GM21737 (cell line): ENCODE data around the gene DNAAF5.

Experiments
- ATAC-seq: cut with Tn5 transposase; IDR thresholded peaks from one replicate; pipeline ENCODE4 v1.9.1; 2021; ENCODE audit warnings: mild to moderate bottlenecking, moderate library complexity; ENCODE audit not compliant: unreplicated experiment

The DNAAF5 gene

GRCh38 chr7:726084-726853 is at the start of gene DNAAF5:
DNAAF5 (plus strand) TSS chr7:726699; CDS start chr7:726721, 22 bp downstream.
- peak; percentile 78 for ATAC-seq

- no peak for ATAC-seq
Measured at GRCh38 chr7:676972-677385, 49.5 kb upstream of the DNAAF5 start.

GRCh38 chr7:680411-681127 is 45.9 kb upstream of the DNAAF5 start:
- no peak for ATAC-seq

GRCh38 chr7:681551-682307 is 44.8 kb upstream of the DNAAF5 start:
- ATAC-seq, result no peak

GRCh38 chr7:682810-683209 is 43.7 kb upstream of the DNAAF5 start:
- ATAC-seq, result no peak

GRCh38 chr7:683526-684205 is 42.8 kb upstream of the DNAAF5 start:
- ATAC-seq, result no peak

- no peak for ATAC-seq
Measured at GRCh38 chr7:684416-684815, 42.1 kb upstream of the DNAAF5 start.

GRCh38 chr7:685540-685939 is 41.0 kb upstream of the DNAAF5 start:
- no peak for ATAC-seq

- no peak for ATAC-seq
Measured at GRCh38 chr7:690478-691360, 35.8 kb upstream of the DNAAF5 start.

- no peak for ATAC-seq
Measured at GRCh38 chr7:691361-692045, 35.0 kb upstream of the DNAAF5 start.

GRCh38 chr7:693280-693679 is 33.2 kb upstream of the DNAAF5 start:
- no peak for ATAC-seq

- no peak for ATAC-seq
Measured at GRCh38 chr7:696426-696811, 30.1 kb upstream of the DNAAF5 start.

- no peak for ATAC-seq
Measured at GRCh38 chr7:696812-697551, 29.5 kb upstream of the DNAAF5 start.

- ATAC-seq, result no peak
Measured at GRCh38 chr7:698515-699475, 27.7 kb upstream of the DNAAF5 start.

- no peak for ATAC-seq
Measured at GRCh38 chr7:699476-700170, 26.9 kb upstream of the DNAAF5 start.

- ATAC-seq, result no peak
Measured at GRCh38 chr7:701086-701671, 25.3 kb upstream of the DNAAF5 start.

GRCh38 chr7:703049-703448 is 23.4 kb upstream of the DNAAF5 start:
- ATAC-seq, result no peak
